Measurements from ENCODE around the gene GATM. TPM values are rescaled to one million over a fixed set of nuclear protein-coding genes. Genes with fewer than 3 reads are reported as not detected.

Gene GATM
- total RNA-seq, 1 experiment from 2014 or later = 10.7 TPM

GRCh38 chr15:45319472-45320214, 58.7 kb downstream of the GATM start:
- WGBS (ENCODE audit: extremely low coverage, insufficient read length, low lambda C conversion rate) = no CpG with 5 or more reads among the region's 7 CpGs
- no peak overlapping the region for H4K5ac ChIP-seq (ENCODE audit: insufficient read length, low read depth, low read length)
- no peak overlapping the region for H3K56ac ChIP-seq (ENCODE audit: insufficient read length, low read depth, low read length)
- H3K4me2 ChIP-seq (ENCODE audit: insufficient read depth, insufficient read length, low read length) = no peak overlapping the region
- no peak overlapping the region for H3K14ac ChIP-seq (ENCODE audit: insufficient read depth, low read length)
- no peak overlapping the region for H4K91ac ChIP-seq (ENCODE audit: insufficient read length, low read depth, low read length)
- no peak for DNase-seq
- H3K79me2 ChIP-seq (ENCODE audit: insufficient read depth, low read length) = no peaks in the 10 kb centered on the region
- Mint-ChIP-seq H3K4me3 (no peak overlapping the region), H3K9me3 (peaks cover 0 to 3% of the 10 kb centered on the region in 2 experiments; a peak in 1 of 5 replicates), H3K4me1 (peaks cover 2 to 5% of the 10 kb centered on the region in 2 experiments; a peak in 2 of 4 replicates), H3K27me3 (ENCODE audit: low read depth) (peaks cover 25% of the 10 kb centered on the region), H3K36me3 (ENCODE audit: insufficient read depth in 1 of 3, low read depth in 3 of 3) (no peaks in the 10 kb centered on the region; a peak in 1 of 7 replicates), H3K27ac (no peak overlapping the region)
- no peak overlapping the region for H2BK5ac ChIP-seq (ENCODE audit: insufficient read length, low read length)
- H3K23me2 ChIP-seq (ENCODE audit: insufficient read length, low read depth, low read length, poor library complexity, severe bottlenecking) = no peaks in the 10 kb centered on the region
- H3K23ac ChIP-seq (ENCODE audit: insufficient read length, low read depth, low read length) = no peak overlapping the region
- H3K79me1 ChIP-seq (ENCODE audit: insufficient read depth, low read depth, low read length, poor library complexity, severe bottlenecking) = no peaks in the 10 kb centered on the region
- no peak overlapping the region for H3K9ac ChIP-seq (ENCODE audit: extremely low read depth, insufficient read length, low read length)
- no peaks in the 10 kb centered on the region for H3K27me3 ChIP-seq (ENCODE audit: insufficient read depth, low read length)
- H3T11ph ChIP-seq (ENCODE audit: low read length) = no peak overlapping the region
- no peak overlapping the region for H2AK5ac ChIP-seq (ENCODE audit: insufficient read length, low read length)
- H2AFZ ChIP-seq (ENCODE audit: low read length) = no peak overlapping the region
- H2BK15ac ChIP-seq (ENCODE audit: low read depth, low read length) = no peak overlapping the region
- no peaks in the 10 kb centered on the region for H3K4me1 ChIP-seq (ENCODE audit: insufficient read depth, low read length)
- no peak overlapping the region for H2BK20ac ChIP-seq (ENCODE audit: low read depth, low read length, poor library complexity, severe bottlenecking)
- no peak overlapping the region for H2BK120ac ChIP-seq (ENCODE audit: low read depth, low read length, poor library complexity, severe bottlenecking)
- H3K27ac ChIP-seq (ENCODE audit: insufficient read length, low read depth, low read length) = no peak overlapping the region
- no peak overlapping the region for H2BK12ac ChIP-seq (ENCODE audit: insufficient read length, low read depth, low read length)
- H3K4ac ChIP-seq (ENCODE audit: low read depth, low read length) = no peak overlapping the region
- no peak overlapping the region for H3K18ac ChIP-seq (ENCODE audit: insufficient read length, low read depth, low read length)
- no peak for TF ChIP-seq CTCF (conservative IDR thresholded peaks at IDR 0.05)
- H3K9me3 ChIP-seq (ENCODE audit: control insufficient read depth, low read depth, low read length) = no peaks in the 10 kb centered on the region
- no peaks in the 10 kb centered on the region for H4K20me1 ChIP-seq (ENCODE audit: control insufficient read depth, insufficient read depth, insufficient read length)
- H4K8ac ChIP-seq (replicated peaks; ENCODE audit: insufficient read length, low read depth, low read length) = no peak overlapping the region

Measured in H9 (cell line).